Neural cell (in vitro differentiated cells): ENCODE measurements around the gene C19orf33. TPM values are rescaled to one million over a fixed set of nuclear protein-coding genes. Genes with fewer than 3 reads are reported as not detected.

ENCODE experiments used
- H2AFZ ChIP-seq: fragments of 200-600, 300-800 bp; sonication (generic), shearing (Covaris generic); 2 replicates; pipeline ENCODE4 v1.6.0; 2014; ENCODE audit warnings: low read depth, mild to moderate bottlenecking, antibody characterized with exemption, low read length, moderate library complexity
- H3F3A ChIP-seq: fragments of 200-600 bp; shearing (Covaris generic); 2 replicates; pipeline ENCODE4 v1.6.1; 2016; ENCODE audit warnings: mild to moderate bottlenecking, moderate library complexity, mixed read lengths, antibody characterized with exemption, low read length; ENCODE audit not compliant: insufficient read depth, poor library complexity, severe bottlenecking
- H3K27ac ChIP-seq: fragments of 200-600, 300-800 bp; sonication (generic), shearing (Covaris generic); 2 replicates; pipeline ENCODE4 v1.5.1; 2014; ENCODE audit warnings: mild to moderate bottlenecking, low read length, moderate library complexity
- H3K27me3 ChIP-seq: fragments of 300-800, 200-600 bp; sonication (generic), shearing (Covaris generic); 2 replicates; pipeline ENCODE4 v1.6.0; 2014; ENCODE audit warnings: mild to moderate bottlenecking, low read depth, low read length, moderate library complexity; ENCODE audit not compliant: insufficient read depth
- H3K36me3 ChIP-seq: fragments of 300-800, 200-600 bp; sonication (generic), shearing (Covaris generic); 2 replicates; pipeline ENCODE4 v1.5.1; 2014; ENCODE audit warnings: mild to moderate bottlenecking, antibody characterized with exemption, low read length, moderate library complexity; ENCODE audit not compliant: insufficient read depth
- H3K4me2 ChIP-seq: fragments of 300-800, 200-600 bp; sonication (generic), shearing (Covaris generic); 2 replicates; pipeline ENCODE4 v1.6.0; 2014; ENCODE audit warnings: mild to moderate bottlenecking, low read length
- H3K4me3 ChIP-seq: fragments of 300-800, 200-600 bp; sonication (generic), shearing (Covaris generic); 2 replicates; pipeline ENCODE4 v1.5.1; 2014; ENCODE audit warnings: mild to moderate bottlenecking, low read length, moderate library complexity
- H3K79me2 ChIP-seq: fragments of 200-600 bp; shearing (Covaris generic); replicated peaks from 2 replicates; pipeline ENCODE4 v1.6.0; 2014; ENCODE audit warnings: mild to moderate bottlenecking, low read length, moderate library complexity; ENCODE audit not compliant: insufficient read depth
- H3K9ac ChIP-seq: fragments of 300-800, 200-600 bp; sonication (generic), shearing (Covaris generic); 2 replicates; pipeline ENCODE4 v1.6.1; 2016; ENCODE audit warnings: mild to moderate bottlenecking, low read length, mixed read lengths
- H3K9me2 ChIP-seq: fragments of 200-600 bp; shearing (Covaris generic); 2 replicates; pipeline ENCODE4 v1.6.1; 2016; ENCODE audit warnings: mild to moderate bottlenecking, low read length, mixed read lengths; ENCODE audit not compliant: insufficient read depth
- H3K9me3 ChIP-seq: fragments of 200-600, 300-800 bp; sonication (generic), shearing (Covaris generic); 2 replicates; pipeline ENCODE4 v1.6.1; 2016; ENCODE audit warnings: mild to moderate bottlenecking, mixed run types, low read length, moderate library complexity, mixed read lengths
- H4K20me1 ChIP-seq: fragments of 200-600 bp; shearing (Covaris generic); 2 replicates; pipeline ENCODE4 v1.6.1; 2016; ENCODE audit warnings: mild to moderate bottlenecking, mixed run types; ENCODE audit not compliant: insufficient read depth
- CTCF ChIP-seq: fragments of 450-650 bp; IDR thresholded peaks from 2 replicates; pipeline ENCODE4 v1.5.1; 2014; ENCODE audit warnings: antibody characterized with exemption, mild to moderate bottlenecking, moderate library complexity; ENCODE audit not compliant: poor library complexity, severe bottlenecking
- EP300 ChIP-seq: fragments of 450-650 bp; conservative IDR thresholded peaks from 2 replicates; pipeline ENCODE4 v1.6.1; 2014; ENCODE audit warnings: antibody characterized with exemption, mild to moderate bottlenecking, moderate library complexity; ENCODE audit not compliant: poor library complexity, severe bottlenecking
- EZH2 ChIP-seq: fragments of 200-600, 300-800 bp; shearing (Covaris generic), sonication (generic); IDR thresholded peaks from 2 replicates; pipeline ENCODE4 v1.6.1; 2014; ENCODE audit warnings: antibody characterized with exemption, low read length, borderline replicate concordance, mild to moderate bottlenecking; ENCODE audit not compliant: insufficient read depth, poor library complexity, severe bottlenecking
- MXI1 ChIP-seq: fragments of 450-650 bp; conservative IDR thresholded peaks from 2 replicates; pipeline ENCODE4 v1.6.1; 2014; ENCODE audit warnings: antibody characterized with exemption, mild to moderate bottlenecking; ENCODE audit not compliant: poor library complexity, severe bottlenecking
- POLR2AphosphoS5 ChIP-seq: IDR thresholded peaks from 2 replicates; pipeline ENCODE4 v1.6.1; 2012
- RAD21 ChIP-seq: fragments of 450-650 bp; conservative IDR thresholded peaks from 2 replicates; pipeline ENCODE4 v1.6.1; 2014; ENCODE audit warnings: antibody characterized with exemption, mild to moderate bottlenecking, moderate library complexity
- REST ChIP-seq: IDR thresholded peaks from 2 replicates; pipeline ENCODE4 v1.6.1; 2012; ENCODE audit warnings: borderline replicate concordance
- SMC3 ChIP-seq: fragments of 450-650 bp; conservative IDR thresholded peaks from 2 replicates; pipeline ENCODE4 v1.6.1; 2014; ENCODE audit warnings: antibody characterized with exemption, mild to moderate bottlenecking, moderate library complexity; ENCODE audit not compliant: poor library complexity
- TAF1 ChIP-seq: IDR thresholded peaks from 2 replicates; pipeline ENCODE4 v1.6.1; 2012; ENCODE audit warnings: low read depth
- polyA plus RNA-seq: library from polyadenylated mRNA; depleted of rRNA; stranded (reverse); fragments of >200 nt; gene quantifications from 2 replicates; pipeline ENCODE4 v1.2.3, GENCODE V29; 2014

Gene C19orf33
- polyA plus RNA-seq, 1 donor from 2014 or later: not detected

GRCh38 chr19:38309615-38310278, 5.7 kb downstream of the C19orf33 start:
- Histone ChIP-seq H3F3A (no peaks in the 10 kb centered on the region), H4K20me1 (no peaks in the 10 kb centered on the region), H3K4me2 (no peak overlapping the region), H3K9me3 (no peaks in the 10 kb centered on the region), H3K79me2 (no peaks in the 10 kb centered on the region), H3K9me2 (no peaks in the 10 kb centered on the region), H2AFZ (no peak overlapping the region), H3K36me3 (no peaks in the 10 kb centered on the region), H3K9ac (no peak overlapping the region), H3K27me3 (no peaks in the 10 kb centered on the region), H3K27ac (no peak overlapping the region), H3K4me3 (no peak overlapping the region)
- TF ChIP-seq EP300: no peak
- no peak for TF ChIP-seq CTCF
- TF ChIP-seq REST: no peak
- no peak for TF ChIP-seq RAD21
- no peak for TF ChIP-seq POLR2AphosphoS5
- no peak for TF ChIP-seq TAF1
- no peak for TF ChIP-seq SMC3
- TF ChIP-seq MXI1: no peak
- no peak for TF ChIP-seq EZH2

GRCh38 chr19:38310279-38310670, 6.2 kb downstream of the C19orf33 start:
- Histone ChIP-seq H2AFZ (no peak overlapping the region), H3K27me3 (no peaks in the 10 kb centered on the region), H3K9me3 (no peaks in the 10 kb centered on the region), H3K9me2 (no peaks in the 10 kb centered on the region), H3K4me3 (no peak overlapping the region), H3F3A (no peaks in the 10 kb centered on the region), H3K9ac (no peak overlapping the region), H3K4me2 (no peak overlapping the region), H3K27ac (no peak overlapping the region), H3K36me3 (no peaks in the 10 kb centered on the region), H3K79me2 (no peaks in the 10 kb centered on the region), H4K20me1 (no peaks in the 10 kb centered on the region)
- TF ChIP-seq EP300: no peak
- no peak for TF ChIP-seq EZH2
- TF ChIP-seq TAF1: no peak
